Measurements from ENCODE around the gene RUNDC3A. TPM values are rescaled to one million over a fixed set of nuclear protein-coding genes. Genes with fewer than 3 reads are reported as not detected.

Gene RUNDC3A
- total RNA-seq, 3 donors from 2014 or later (not counting 1 experiment from before 2014, with no cell fraction given) = 0.31 to 0.48 TPM; not detected in 1

DNA sequence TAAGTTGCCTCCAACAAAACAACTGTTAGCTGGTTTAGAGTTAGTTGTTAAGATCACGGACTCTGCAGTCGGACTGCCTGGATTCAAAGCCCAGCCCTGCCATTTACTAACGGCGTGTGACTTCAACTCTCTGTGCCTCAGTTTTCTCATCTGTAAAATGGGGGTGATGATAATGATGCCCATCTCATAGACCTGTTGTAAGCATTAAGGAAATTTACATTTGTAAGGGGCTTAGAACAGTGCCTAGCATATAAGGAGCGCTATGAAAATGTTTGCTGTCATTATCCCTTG, 41.3 kb upstream of the RUNDC3A start:
- 98% methylated on average over 5 of the region's 5 CpGs for WGBS (ENCODE audit: insufficient coverage)
- ATAC-seq (no peak), DNase-seq (no peak)
- TF ChIP-seq, protein P1, sequence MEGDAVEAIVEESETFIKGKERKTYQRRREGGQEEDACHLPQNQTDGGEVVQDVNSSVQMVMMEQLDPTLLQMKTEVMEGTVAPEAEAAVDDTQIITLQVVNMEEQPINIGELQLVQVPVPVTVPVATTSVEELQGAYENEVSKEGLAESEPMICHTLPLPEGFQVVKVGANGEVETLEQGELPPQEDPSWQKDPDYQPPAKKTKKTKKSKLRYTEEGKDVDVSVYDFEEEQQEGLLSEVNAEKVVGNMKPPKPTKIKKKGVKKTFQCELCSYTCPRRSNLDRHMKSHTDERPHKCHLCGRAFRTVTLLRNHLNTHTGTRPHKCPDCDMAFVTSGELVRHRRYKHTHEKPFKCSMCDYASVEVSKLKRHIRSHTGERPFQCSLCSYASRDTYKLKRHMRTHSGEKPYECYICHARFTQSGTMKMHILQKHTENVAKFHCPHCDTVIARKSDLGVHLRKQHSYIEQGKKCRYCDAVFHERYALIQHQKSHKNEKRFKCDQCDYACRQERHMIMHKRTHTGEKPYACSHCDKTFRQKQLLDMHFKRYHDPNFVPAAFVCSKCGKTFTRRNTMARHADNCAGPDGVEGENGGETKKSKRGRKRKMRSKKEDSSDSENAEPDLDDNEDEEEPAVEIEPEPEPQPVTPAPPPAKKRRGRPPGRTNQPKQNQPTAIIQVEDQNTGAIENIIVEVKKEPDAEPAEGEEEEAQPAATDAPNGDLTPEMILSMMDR (IDR thresholded peaks at IDR 0.05) = no peak
- H3K27me3 ChIP-seq (ENCODE audit: control insufficient read depth, insufficient read depth, low read length) = no peaks in the 10 kb centered on the region
- intact Hi-C loops (cut with micrococcal nuclease) = no loop called here
- Mint-ChIP-seq H3K4me1 (no peaks in the 10 kb centered on the region), H3K27ac (no peak overlapping the region), H3K27me3 (ENCODE audit: low read depth in 2 of 2) (no peaks in the 10 kb centered on the region), H3K4me3 (no peak overlapping the region), H3K9me3 (no peaks in the 10 kb centered on the region), H3K36me3 (no peaks in the 10 kb centered on the region)
- H3K36me3 ChIP-seq (ENCODE audit: control insufficient read depth, insufficient read depth, low read length) = no peaks in the 10 kb centered on the region
- H3K9me3 ChIP-seq (ENCODE audit: control insufficient read depth, insufficient read depth, low read length) = no peaks in the 10 kb centered on the region
- no peaks in the 10 kb centered on the region for H3K4me1 ChIP-seq (ENCODE audit: control insufficient read depth, insufficient read depth, low read length)
- no peak overlapping the region for H3K4me3 ChIP-seq (ENCODE audit: low read length)
- H3K27ac ChIP-seq (ENCODE audit: low read length) = no peak overlapping the region

DNA sequence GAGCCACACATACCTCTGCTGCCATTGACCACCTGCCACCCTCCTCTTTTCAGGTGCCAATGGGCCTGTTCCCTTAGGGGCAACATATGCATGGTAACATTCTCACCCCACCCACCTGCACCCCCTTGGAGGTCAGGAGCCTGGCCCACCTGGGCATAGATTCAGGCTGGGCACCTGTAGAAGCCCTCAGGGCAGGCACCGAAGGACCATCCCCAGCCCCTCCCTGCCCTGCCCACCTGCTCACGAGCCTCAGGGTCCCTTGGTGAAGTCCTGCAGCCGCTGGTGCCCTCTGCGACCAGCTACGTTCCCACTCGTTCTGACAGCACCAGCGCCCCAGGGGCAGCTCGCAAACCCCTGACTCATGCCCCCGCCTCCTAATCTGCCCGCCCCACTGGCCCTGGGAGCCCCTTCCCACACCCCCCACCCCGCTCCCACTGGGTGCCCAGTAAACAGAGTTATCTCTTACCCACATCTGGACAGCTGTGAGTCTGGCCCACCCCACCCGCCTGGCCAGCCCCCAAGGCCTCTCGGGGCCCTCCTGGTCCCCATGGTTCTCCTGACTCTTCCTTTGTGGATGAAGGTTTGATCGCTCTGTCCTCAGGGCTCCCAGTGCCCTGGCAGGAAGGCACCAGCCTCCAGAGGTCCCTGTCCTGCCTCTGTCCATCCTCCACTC, 40.4 kb upstream of the RUNDC3A start, which contains the start of gene SLC4A1:
TSS of gene SLC4A1 (minus strand) at position 318 of the 673 bp plus-strand sequence. CDS start 5,269 bp downstream, outside the sequence.
- H3K27ac Mint-ChIP-seq = no peak within 1 kb of the TSS
- H3K4me3 Mint-ChIP-seq = no peak within 1 kb of the TSS
- H3K36me3 Mint-ChIP-seq = no peaks in the 10 kb centered on the region
- Histone ChIP-seq H3K9me3 (ENCODE audit: control insufficient read depth, insufficient read depth, low read length) (no peaks in the 10 kb centered on the region), H3K27ac (ENCODE audit: low read length) (no peak within 1 kb of the TSS), H3K4me1 (ENCODE audit: control insufficient read depth, insufficient read depth, low read length) (no peaks in the 10 kb centered on the region), H3K36me3 (ENCODE audit: control insufficient read depth, insufficient read depth, low read length) (no peaks in the 10 kb centered on the region), H3K4me3 (ENCODE audit: low read length) (no peak within 1 kb of the TSS), H3K27me3 (ENCODE audit: control insufficient read depth, insufficient read depth, low read length) (no peaks in the 10 kb centered on the region)
- DNase-seq (no peak), ATAC-seq (no peak)
- H3K4me1 Mint-ChIP-seq = no peaks in the 10 kb centered on the region
- TF ChIP-seq, protein P1 (IDR thresholded peaks at IDR 0.05) = no peak
- no peaks in the 10 kb centered on the region for H3K27me3 Mint-ChIP-seq (ENCODE audit: low read depth in 2 of 2)
- H3K9me3 Mint-ChIP-seq = no peaks in the 10 kb centered on the region
- WGBS (ENCODE audit: insufficient coverage) = 75% methylated on average over 14 of the region's 14 CpGs
- intact Hi-C loops (cut with micrococcal nuclease) = no loop called here

DNA sequence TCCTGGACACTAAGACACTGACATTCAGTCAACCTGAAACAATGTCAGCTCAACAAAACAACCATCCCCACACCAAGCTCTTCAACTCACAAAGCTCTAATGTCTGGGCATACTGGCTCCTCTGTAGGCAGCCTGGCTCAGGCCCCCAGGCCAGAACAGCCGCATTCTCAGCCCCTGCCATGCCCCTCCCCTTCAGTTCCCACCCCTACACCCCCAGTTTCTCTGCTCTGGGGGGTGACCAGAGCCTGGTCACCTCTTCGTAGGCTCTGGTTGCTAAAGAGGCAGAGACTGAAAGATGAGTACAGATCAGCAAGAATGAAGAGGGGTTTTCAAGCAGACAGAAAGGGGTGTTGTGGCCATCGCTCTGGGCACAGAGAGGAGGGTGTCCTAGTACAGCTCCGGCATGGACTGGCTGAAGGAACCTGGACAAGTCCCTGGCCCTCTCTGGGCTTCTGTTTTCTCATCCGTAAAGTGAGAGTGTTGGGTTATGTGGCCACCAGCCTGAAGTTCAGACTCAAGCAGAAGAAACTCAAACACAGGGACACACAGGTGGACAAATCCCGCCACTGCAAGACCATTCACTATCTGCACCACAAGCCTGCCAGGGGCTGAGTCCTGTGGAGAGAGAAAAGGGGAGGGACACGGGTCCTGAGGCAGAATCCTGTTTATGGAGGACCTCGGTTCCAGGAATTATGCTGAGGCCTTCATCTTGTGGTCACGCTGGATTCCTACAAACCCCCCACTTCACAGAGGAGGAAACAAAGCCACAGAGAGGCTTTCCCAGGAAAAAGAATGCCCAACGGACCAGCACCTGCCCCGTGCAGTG, 39.5 kb upstream of the RUNDC3A start:
- Mint-ChIP-seq H3K27ac (no peak overlapping the region), H3K4me1 (no peaks in the 10 kb centered on the region), H3K36me3 (no peaks in the 10 kb centered on the region), H3K9me3 (no peaks in the 10 kb centered on the region), H3K4me3 (no peak overlapping the region), H3K27me3 (ENCODE audit: low read depth in 2 of 2) (no peaks in the 10 kb centered on the region)
- no peaks in the 10 kb centered on the region for H3K4me1 ChIP-seq (ENCODE audit: control insufficient read depth, insufficient read depth, low read length)
- H3K36me3 ChIP-seq (ENCODE audit: control insufficient read depth, insufficient read depth, low read length) = no peaks in the 10 kb centered on the region
- intact Hi-C loops (cut with micrococcal nuclease) = no loop called here
- no peaks in the 10 kb centered on the region for H3K27me3 ChIP-seq (ENCODE audit: control insufficient read depth, insufficient read depth, low read length)
- WGBS (ENCODE audit: insufficient coverage) = 80% methylated on average over 11 of the region's 11 CpGs
- TF ChIP-seq, protein P1 (IDR thresholded peaks at IDR 0.05) = no peak
- H3K9me3 ChIP-seq (ENCODE audit: control insufficient read depth, insufficient read depth, low read length) = no peaks in the 10 kb centered on the region
- DNase-seq (no peak), ATAC-seq (no peak)
- H3K27ac ChIP-seq (ENCODE audit: low read length) = no peak overlapping the region
- no peak overlapping the region for H3K4me3 ChIP-seq (ENCODE audit: low read length)
